Adrenal gland (tissue), 12 donors: ENCODE measurements around the gene KCNMA1. TPM values are rescaled to one million over a fixed set of nuclear protein-coding genes. Genes with fewer than 3 reads are reported as not detected.

Source experiments
- DNase-seq, 7 donors: peaks; one replicate each; pipeline ENCODE4 v3.0.0-alpha.2; 2019 to 2020
- H3K27ac ChIP-seq, 5 donors: fragments of 200-600 bp; sonication (generic) in 4 of 5; 1 replicate in 3 of 5; 2 replicates in 2 of 5; pipeline versions ENCODE4 v1.5.1 to v1.8.0; 2016 to 2020; ENCODE audit warnings: mild to moderate bottlenecking in 1 of 5
- H3K27me3 ChIP-seq: fragments of 200-600 bp; 2 replicates; pipeline ENCODE4 v1.8.0; 2021
- H3K36me3 ChIP-seq, 2 donors: fragments of 200-600 bp; replicated peaks in 1 of 2; 1 replicate in 1 of 2; 2 replicates in 1 of 2; pipeline versions ENCODE4 v1.5.1 to v1.8.0; 2018 to 2022
- H3K4me1 ChIP-seq, 2 donors: fragments of 200-600 bp; replicated peaks in 1 of 2; 1 replicate in 1 of 2; 2 replicates in 1 of 2; pipeline versions ENCODE4 v1.5.1 to v1.8.0; 2018 to 2021
- H3K4me3 ChIP-seq, 4 donors: fragments of 200-600 bp; sonication (generic) in 3 of 4; one replicate each; pipeline ENCODE4 v1.5.1; 2016 to 2018
- H3K9me3 ChIP-seq, 3 donors: fragments of 200-600 bp; sonication (generic) in 1 of 3; replicated peaks in 1 of 3; 1 replicate in 2 of 3; 2 replicates in 1 of 3; pipeline versions ENCODE4 v1.5.1 to v1.8.0; 2016 to 2021
- CTCF ChIP-seq, 6 experiments: fragments of 450-650 bp in 4 of 6; fragments of 200-600 bp in 2 of 6; sonication (generic) in 1 of 6; IDR thresholded peaks; 1 replicate in 5 of 6; 2 replicates in 1 of 6; pipeline versions ENCODE4 v1.5.1 to v1.8.0; 2016 to 2021; ENCODE audit warnings: antibody characterized with exemption in 6 of 6, mild to moderate bottlenecking in 2 of 6, moderate library complexity in 1 of 6
- POLR2A ChIP-seq, 2 donors: fragments of 450-650 bp; IDR thresholded peaks; one replicate each; pipeline ENCODE4 v1.6.1; 2017; ENCODE audit warnings: antibody characterized with exemption in 2 of 2, mild to moderate bottlenecking in 2 of 2, moderate library complexity in 1 of 2
- WGBS, 4 donors: extraction: QIAGEN DNeasy Blood & Tissue Kit in 2 of 4; methylation state at CpG; one replicate each; pipeline versions ENCODE4 v1.1.5 to v1.1.7; 2013 to 2017; 5-methylcytosine and 5-hydroxymethylcytosine counted together
- intact Hi-C, 2 donors: fragments of 100-400 bp; cut with DNase I; formaldehyde crosslinking; loops; one replicate each; pipeline versions ENCODE4 v1.14.1 to v1.15.0; 2022 to 2023
- polyA plus RNA-seq, 3 donors: library from polyadenylated mRNA; stranded (reverse); fragments of 200-250 nt in 2 of 3; fragments of 350-450 nt in 1 of 3; fragmentation: Illumina TruSeq in 1 of 3; extraction: RNeasy Lipid Tissue Mini Kit (QIAGEN cat#74804) in 1 of 3; gene quantifications; one replicate each; pipeline ENCODE4 v1.2.3, GENCODE V29; 2013 to 2014
- total RNA-seq, 9 donors: library from RNA; depleted of rRNA in 4 of 9; stranded (reverse); fragments of >200 nt in 4 of 9; fragments of 120-200 nt in 1 of 9; fragmentation: NEBNext Ultra II Directional in 1 of 9; extraction: Animal tissue kit (Norgen Biotek cat#: 25700) in 1 of 9; gene quantifications; one replicate each; pipeline versions ENCODE4 v1.1.0 to v1.2.4, GENCODE V29; 2013 to 2023
- donor health status: healthy with polysubstance abuse.
- donor health status: Bipolar disorder and iron deficiency.
- donor health status: DM: yes; HTN: yes; CAD: no.
- donor health status: DM: no; HTN: no; CAD: no.
- donor health status: DM: no; HTN: no; CAD: no.
- donor health status: DM: yes; HTN: yes; CAD: no.

The KCNMA1 gene
- total and polyA plus RNA-seq, 12 donors: 6.4 to 37.7 (median 13.4) TPM

DNA sequence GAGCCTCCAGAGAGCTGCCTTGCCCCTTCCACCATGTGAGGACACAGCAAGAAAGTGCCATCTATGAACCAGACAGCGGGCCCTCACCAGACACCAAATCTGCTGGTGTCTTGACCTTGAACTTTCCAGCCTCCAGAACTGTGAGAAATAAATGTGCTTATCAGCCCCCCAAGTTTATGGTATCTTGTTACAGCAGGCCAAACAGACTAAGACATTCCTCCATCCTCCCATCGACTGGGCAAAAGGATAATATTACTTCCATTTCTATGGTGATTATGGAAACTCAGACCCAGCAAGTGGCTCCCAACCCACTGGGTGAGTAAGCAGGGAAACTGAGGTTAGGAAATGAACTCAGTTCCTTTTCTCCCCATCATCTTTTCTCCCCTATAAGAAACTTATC, 288.4 kb downstream of the KCNMA1 start:
- TF ChIP-seq CTCF (IDR thresholded peaks at IDR 0.05): no peak
- TF ChIP-seq POLR2A (IDR thresholded peaks at IDR 0.05): no peak
- DNase-seq: no peak
- no peaks in the 10 kb centered on the region for H3K36me3 ChIP-seq
- H3K4me3 ChIP-seq: no peak overlapping the region
- no peaks in the 10 kb centered on the region for H3K27me3 ChIP-seq
- peaks cover 0 to 13% of the 10 kb centered on the region in 2 donors for H3K4me1 ChIP-seq
- WGBS, 4 donors: 68 to 77% (median 72%) methylated on average over 2 of the region's 2 CpGs
- H3K27ac ChIP-seq: no peak overlapping the region
- H3K9me3 ChIP-seq: no peaks in the 10 kb centered on the region
- intact Hi-C loops: no loop called here

DNA sequence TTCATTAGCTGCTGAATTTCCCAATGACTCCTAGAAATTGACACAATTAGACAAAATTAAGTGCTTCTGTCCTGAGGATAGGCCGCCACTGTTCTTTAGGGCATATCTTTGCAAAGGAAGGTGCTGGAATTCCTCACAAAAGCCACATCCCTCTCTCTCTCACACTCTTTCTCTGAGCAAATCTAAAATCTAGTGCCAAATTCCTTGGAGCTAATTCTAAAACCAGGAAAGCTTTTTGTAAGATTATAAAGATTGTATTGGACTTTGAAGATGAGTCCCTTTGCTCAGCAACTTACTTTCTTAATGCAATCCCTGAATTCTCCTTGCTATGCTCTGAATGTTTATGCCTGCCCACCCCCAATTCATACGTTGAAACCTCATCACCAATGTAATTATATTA, 288.9 kb downstream of the KCNMA1 start:
- TF ChIP-seq POLR2A (IDR thresholded peaks at IDR 0.05) (no peak), CTCF (IDR thresholded peaks at IDR 0.05) (no peak)
- Histone ChIP-seq H3K9me3 (no peaks in the 10 kb centered on the region), H3K4me1 (peaks cover 0 to 13% of the 10 kb centered on the region in 2 donors), H3K4me3 (no peak overlapping the region), H3K27me3 (no peaks in the 10 kb centered on the region), H3K36me3 (no peaks in the 10 kb centered on the region), H3K27ac (no peak overlapping the region)
- intact Hi-C loops: no loop called here
- WGBS, 4 donors: 81 to 96% (median 90%) methylated on average over 2 of the region's 2 CpGs
- no peak for DNase-seq

- Histone ChIP-seq H3K27ac (no peak overlapping the region), H3K4me3 (no peak overlapping the region), H3K4me1 (peaks cover 0 to 13% of the 10 kb centered on the region in 2 donors), H3K9me3 (no peaks in the 10 kb centered on the region), H3K27me3 (no peaks in the 10 kb centered on the region), H3K36me3 (no peaks in the 10 kb centered on the region)
- intact Hi-C loops: no loop called here
- DNase-seq: no peak
- 81 to 88% (median 86%) methylated on average over 6 of the region's 6 CpGs for WGBS, 4 donors
- TF ChIP-seq CTCF (IDR thresholded peaks at IDR 0.05) (no peak), POLR2A (IDR thresholded peaks at IDR 0.05) (no peak)
Measured at GRCh38 chr10:77348082-77348481, 289.5 kb downstream of the KCNMA1 start.

GRCh38 chr10:77347052-77347451, 290.6 kb downstream of the KCNMA1 start:
- WGBS, 4 donors: 35 to 50% (median 45%) methylated on average over 2 of the region's 2 CpGs
- H3K4me1 ChIP-seq: peaks cover 0 to 13% of the 10 kb centered on the region in 2 donors
- no peak for TF ChIP-seq POLR2A (IDR thresholded peaks at IDR 0.05)
- no peak for TF ChIP-seq CTCF (IDR thresholded peaks at IDR 0.05)
- H3K36me3 ChIP-seq: no peaks in the 10 kb centered on the region
- no peaks in the 10 kb centered on the region for H3K9me3 ChIP-seq
- intact Hi-C loops: no loop called here
- H3K27me3 ChIP-seq: no peaks in the 10 kb centered on the region
- H3K4me3 ChIP-seq: no peak overlapping the region
- H3K27ac ChIP-seq: no peak overlapping the region
- no peak for DNase-seq
